Cardiac septum (tissue), 1 donor: ENCODE measurements around the gene GABPA. TPM values are rescaled to one million over a fixed set of nuclear protein-coding genes. Genes with fewer than 3 reads are reported as not detected.
"Not testable (repeated sequence)": the region's sequence is repeated elsewhere in the genome, so short reads cannot be mapped to it uniquely, and the experiment has no call there.

Source experiments
- DNase-seq: peaks from one replicate; pipeline ENCODE4 v3.0.0-alpha.2; 2020; ENCODE audit warnings: low spot score
- intact Hi-C: fragments of 100-400 bp; cut with DNase I; formaldehyde crosslinking; loops from one replicate; pipeline ENCODE4 v1.14.0; 2022
- total RNA-seq: library from RNA; stranded (reverse); fragmentation: NEBNext Ultra II Directional; extraction: Animal tissue kit (Norgen Biotek cat#: 25700); gene quantifications from one replicate; pipeline ENCODE4 v1.2.1, GENCODE V29; 2021
- donor health status: DM: no; HTN: no; CAD: no.

The GABPA gene
- total RNA-seq, 1 donor from 2014 or later: 13.6 TPM

- intact Hi-C loops: loop anchor here (2.0 kb wide), 1 partner anchor 129 kb away; the partner anchor contains the start of gene MRPL39
- peak; percentile 90 for DNase-seq
Observed at GRCh38 chr21:25735646-25736597, 1.1 kb downstream of the GABPA start.

- intact Hi-C loops: no loop called here
- DNase-seq: no peak
Observed at GRCh38 chr21:25737421-25737820, 2.6 kb downstream of the GABPA start.

- DNase-seq: no peak
- intact Hi-C loops: no loop called here
Observed at GRCh38 chr21:25742900-25743299, 8.1 kb downstream of the GABPA start.

- intact Hi-C loops: no loop called here
- DNase-seq: no peak
Observed at GRCh38 chr21:25744854-25745253, 10.1 kb downstream of the GABPA start.

- DNase-seq: no peak
- intact Hi-C loops: no loop called here
Observed at GRCh38 chr21:25750085-25750484, 15.3 kb downstream of the GABPA start.

- DNase-seq: no peak
- intact Hi-C loops: no loop called here
Observed at GRCh38 chr21:25752416-25752815, 17.6 kb downstream of the GABPA start.

GRCh38 chr21:25756190-25756932 lies 21.6 kb downstream of the GABPA start:
- intact Hi-C loops: no loop called here
- no peak for DNase-seq

- intact Hi-C loops: no loop called here
- no peak for DNase-seq
Observed at GRCh38 chr21:25757531-25757930, 22.8 kb downstream of the GABPA start.

- no peak for DNase-seq
- intact Hi-C loops: no loop called here
Observed at GRCh38 chr21:25759573-25759972, 24.8 kb downstream of the GABPA start.

GRCh38 chr21:25760061-25760460 lies 25.3 kb downstream of the GABPA start:
- no peak for DNase-seq
- intact Hi-C loops: no loop called here

- DNase-seq: no peak
- intact Hi-C loops: no loop called here
Observed at GRCh38 chr21:25760677-25761076, 25.9 kb downstream of the GABPA start.

GRCh38 chr21:25764065-25764464 lies 29.3 kb downstream of the GABPA start:
- no peak for DNase-seq
- intact Hi-C loops: no loop called here

- DNase-seq: no peak
- intact Hi-C loops: no loop called here
Observed at GRCh38 chr21:25767921-25768320, 33.1 kb downstream of the GABPA start.

- DNase-seq: no peak
- intact Hi-C loops: no loop called here
Observed at GRCh38 chr21:25772686-25773085, 37.9 kb downstream of the GABPA start.

GRCh38 chr21:25776440-25776839 lies 41.7 kb downstream of the GABPA start:
- DNase-seq: no peak
- intact Hi-C loops: no loop called here

- intact Hi-C loops, DNase-seq: not testable (repeated sequence)
Observed at GRCh38 chr21:25778126-25778875, 43.5 kb downstream of the GABPA start.

- intact Hi-C loops: no loop called here
- DNase-seq: no peak
Observed at GRCh38 chr21:25788677-25789076, 53.9 kb downstream of the GABPA start.

- no peak for DNase-seq
- intact Hi-C loops: loop anchor here (10.0 kb wide), 1 partner anchor 925 kb away; no protein-coding TSS in a partner anchor
Observed at GRCh38 chr21:25790122-25790877, 55.5 kb downstream of the GABPA start.

- intact Hi-C loops: loop anchor here (10.0 kb wide), 1 partner anchor 924 kb away; no protein-coding TSS in a partner anchor
- no peak for DNase-seq
Observed at GRCh38 chr21:25790878-25791204, 56.1 kb downstream of the GABPA start.
